PC-9 (cell line): ENCODE measurements around the gene KEAP1.

Source experiments
- EZH2 ChIP-seq: fragments of 200-600 bp; sonication (generic); IDR thresholded peaks from 2 replicates; pipeline ENCODE4 v1.8.0; 2017; ENCODE audit warnings: antibody characterized with exemption, low read depth
- TF ChIP-seq, protein P1 (sequence below): fragments of 200-600 bp; sonication (generic); conservative IDR thresholded peaks from 2 replicates; pipeline ENCODE4 v1.6.1; 2017; ENCODE audit warnings: mixed run types, antibody characterized with exemption, mild to moderate bottlenecking, moderate library complexity

DNA sequence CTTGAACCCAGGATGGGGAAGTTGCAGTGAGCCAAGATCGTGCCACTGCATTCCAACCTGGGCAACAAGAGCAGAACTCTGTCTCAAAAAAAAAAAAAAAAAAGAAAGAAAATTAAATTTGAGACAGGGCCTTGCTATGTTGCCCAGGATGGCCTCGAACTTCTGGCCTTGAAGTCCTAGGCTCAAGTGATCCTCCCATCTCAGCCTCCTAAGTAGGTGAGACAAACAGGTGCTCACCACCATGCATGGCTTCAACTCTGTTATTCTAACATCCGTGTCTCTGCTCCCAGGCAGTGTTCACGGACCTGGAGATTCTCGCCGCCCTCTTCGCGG is 42.5 kb downstream of the KEAP1 start:
- TF ChIP-seq, protein P1, sequence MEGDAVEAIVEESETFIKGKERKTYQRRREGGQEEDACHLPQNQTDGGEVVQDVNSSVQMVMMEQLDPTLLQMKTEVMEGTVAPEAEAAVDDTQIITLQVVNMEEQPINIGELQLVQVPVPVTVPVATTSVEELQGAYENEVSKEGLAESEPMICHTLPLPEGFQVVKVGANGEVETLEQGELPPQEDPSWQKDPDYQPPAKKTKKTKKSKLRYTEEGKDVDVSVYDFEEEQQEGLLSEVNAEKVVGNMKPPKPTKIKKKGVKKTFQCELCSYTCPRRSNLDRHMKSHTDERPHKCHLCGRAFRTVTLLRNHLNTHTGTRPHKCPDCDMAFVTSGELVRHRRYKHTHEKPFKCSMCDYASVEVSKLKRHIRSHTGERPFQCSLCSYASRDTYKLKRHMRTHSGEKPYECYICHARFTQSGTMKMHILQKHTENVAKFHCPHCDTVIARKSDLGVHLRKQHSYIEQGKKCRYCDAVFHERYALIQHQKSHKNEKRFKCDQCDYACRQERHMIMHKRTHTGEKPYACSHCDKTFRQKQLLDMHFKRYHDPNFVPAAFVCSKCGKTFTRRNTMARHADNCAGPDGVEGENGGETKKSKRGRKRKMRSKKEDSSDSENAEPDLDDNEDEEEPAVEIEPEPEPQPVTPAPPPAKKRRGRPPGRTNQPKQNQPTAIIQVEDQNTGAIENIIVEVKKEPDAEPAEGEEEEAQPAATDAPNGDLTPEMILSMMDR = no peak
- TF ChIP-seq EZH2 = no peak
